Osteocyte (in vitro differentiated cells): ENCODE data around the gene IFT43. TPM values are rescaled to one million over a fixed set of nuclear protein-coding genes. Genes with fewer than 3 reads are reported as not detected.

Experiments
- DNase-seq: peaks from one replicate; pipeline ENCODE4 v3.0.0; 2021; ENCODE audit warnings: mixed read lengths; ENCODE audit not compliant: unreplicated experiment; ENCODE audit errors: extremely low spot score
- H3K27ac Mint-ChIP-seq: one replicate; pipeline ENCODE4 v1.8.0; 2021; ENCODE audit warnings: mild to moderate bottlenecking, mixed read lengths; ENCODE audit not compliant: unreplicated experiment
- H3K27me3 Mint-ChIP-seq: one replicate; pipeline ENCODE4 v1.8.0; 2021; ENCODE audit warnings: mixed read lengths; ENCODE audit not compliant: unreplicated experiment
- H3K36me3 Mint-ChIP-seq: one replicate; pipeline ENCODE4 v1.8.0; 2021; ENCODE audit warnings: mixed read lengths; ENCODE audit not compliant: unreplicated experiment
- H3K4me1 Mint-ChIP-seq: one replicate; pipeline ENCODE4 v1.8.0; 2021; ENCODE audit warnings: mixed read lengths; ENCODE audit not compliant: unreplicated experiment
- H3K4me3 Mint-ChIP-seq: one replicate; pipeline ENCODE4 v1.8.0; 2021; ENCODE audit warnings: mild to moderate bottlenecking, moderate library complexity, mixed read lengths; ENCODE audit not compliant: unreplicated experiment
- H3K9me3 Mint-ChIP-seq: one replicate; pipeline ENCODE4 v1.8.0; 2021; ENCODE audit warnings: mixed read lengths; ENCODE audit not compliant: unreplicated experiment
- total RNA-seq: library from RNA; stranded (reverse); gene quantifications from 2 replicates; pipeline ENCODE4 v1.2.1, GENCODE V29; 2021
- TF ChIP-seq, protein P1 (sequence below): fragments of 200-600 bp; sonication (generic); IDR thresholded peaks from 2 replicates; pipeline ENCODE4 v1.5.0; 2021; ENCODE audit warnings: antibody characterized with exemption, mild to moderate bottlenecking, moderate library complexity

IFT43 gene
- total RNA-seq, 1 donor from 2014 or later: 29.0 TPM

DNA sequence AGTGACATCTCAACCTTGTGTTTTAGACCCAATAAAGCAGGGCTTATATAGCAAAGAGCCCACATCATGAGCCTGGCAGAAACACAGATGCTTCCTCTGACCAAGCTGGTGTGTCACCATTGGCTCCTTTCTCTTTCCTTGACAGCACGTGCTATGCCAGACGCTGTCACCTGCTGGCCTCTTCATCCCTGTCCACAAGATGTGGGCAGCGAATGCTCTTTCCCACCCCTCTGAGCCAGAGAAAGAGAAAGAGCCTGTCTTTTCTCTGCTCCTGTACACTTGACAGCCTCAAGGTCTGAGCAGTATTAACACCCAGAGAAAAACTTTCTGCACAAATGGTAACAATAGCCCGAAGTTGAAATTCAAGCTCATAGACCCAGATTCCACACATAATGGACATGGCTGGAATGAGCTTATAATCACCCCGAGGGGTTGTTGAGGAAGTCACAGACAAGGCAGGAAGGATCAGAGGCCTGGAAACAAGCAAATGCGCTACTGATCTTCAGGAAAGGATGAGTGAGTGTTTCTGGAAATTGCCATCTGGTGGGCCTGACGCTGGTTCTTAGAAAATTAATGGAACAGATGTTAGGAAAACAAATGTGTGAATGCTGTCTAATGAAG lies 12.7 kb upstream of the IFT43 start:
- no peak for DNase-seq
- peaks cover 43% of the 10 kb centered on the region for H3K36me3 Mint-ChIP-seq
- H3K4me3 Mint-ChIP-seq: no peak overlapping the region
- H3K4me1 Mint-ChIP-seq: peaks cover 66% of the 10 kb centered on the region
- H3K27me3 Mint-ChIP-seq: no peaks in the 10 kb centered on the region
- TF ChIP-seq, protein P1, sequence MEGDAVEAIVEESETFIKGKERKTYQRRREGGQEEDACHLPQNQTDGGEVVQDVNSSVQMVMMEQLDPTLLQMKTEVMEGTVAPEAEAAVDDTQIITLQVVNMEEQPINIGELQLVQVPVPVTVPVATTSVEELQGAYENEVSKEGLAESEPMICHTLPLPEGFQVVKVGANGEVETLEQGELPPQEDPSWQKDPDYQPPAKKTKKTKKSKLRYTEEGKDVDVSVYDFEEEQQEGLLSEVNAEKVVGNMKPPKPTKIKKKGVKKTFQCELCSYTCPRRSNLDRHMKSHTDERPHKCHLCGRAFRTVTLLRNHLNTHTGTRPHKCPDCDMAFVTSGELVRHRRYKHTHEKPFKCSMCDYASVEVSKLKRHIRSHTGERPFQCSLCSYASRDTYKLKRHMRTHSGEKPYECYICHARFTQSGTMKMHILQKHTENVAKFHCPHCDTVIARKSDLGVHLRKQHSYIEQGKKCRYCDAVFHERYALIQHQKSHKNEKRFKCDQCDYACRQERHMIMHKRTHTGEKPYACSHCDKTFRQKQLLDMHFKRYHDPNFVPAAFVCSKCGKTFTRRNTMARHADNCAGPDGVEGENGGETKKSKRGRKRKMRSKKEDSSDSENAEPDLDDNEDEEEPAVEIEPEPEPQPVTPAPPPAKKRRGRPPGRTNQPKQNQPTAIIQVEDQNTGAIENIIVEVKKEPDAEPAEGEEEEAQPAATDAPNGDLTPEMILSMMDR: no peak
- no peaks in the 10 kb centered on the region for H3K9me3 Mint-ChIP-seq
- H3K27ac Mint-ChIP-seq: peak overlapping the region; percentile 70

DNA sequence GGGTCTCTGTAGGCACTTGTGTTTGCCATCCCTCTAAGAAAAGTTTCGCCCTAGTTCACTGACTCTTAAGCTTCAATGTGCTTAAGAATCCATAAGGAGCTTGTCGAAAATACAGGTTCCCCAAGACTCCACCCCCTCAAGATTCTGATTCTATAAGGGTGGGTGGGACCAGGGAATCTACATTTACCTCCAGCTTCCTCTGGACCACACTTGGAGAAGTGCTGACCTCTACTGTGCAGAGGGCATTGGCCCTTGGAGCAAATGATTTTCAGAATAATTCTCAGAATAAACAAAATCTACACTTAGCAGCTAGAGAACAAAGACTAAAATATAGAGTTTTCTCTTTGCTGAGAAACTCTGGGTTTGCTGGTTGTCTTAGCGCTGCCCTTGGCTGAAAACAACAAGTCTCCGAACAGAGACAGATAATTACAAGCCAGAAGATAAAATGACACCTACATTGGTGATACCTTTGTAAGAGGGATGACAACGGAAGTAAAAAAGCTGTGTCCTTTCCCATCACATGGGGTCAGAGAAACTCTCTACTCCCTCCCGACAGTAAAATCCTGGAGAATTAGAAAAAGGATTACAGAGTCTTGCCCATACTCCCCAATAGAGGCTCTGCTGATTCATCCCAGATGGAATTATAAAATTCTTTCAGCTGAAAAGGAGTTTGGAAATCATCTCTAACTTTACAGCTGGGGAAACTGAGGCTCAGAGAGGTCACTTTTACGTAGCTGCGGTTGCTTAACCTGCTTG lies 8.6 kb upstream of the IFT43 start:
- H3K4me1 Mint-ChIP-seq: peaks cover 77% of the 10 kb centered on the region

DNA sequence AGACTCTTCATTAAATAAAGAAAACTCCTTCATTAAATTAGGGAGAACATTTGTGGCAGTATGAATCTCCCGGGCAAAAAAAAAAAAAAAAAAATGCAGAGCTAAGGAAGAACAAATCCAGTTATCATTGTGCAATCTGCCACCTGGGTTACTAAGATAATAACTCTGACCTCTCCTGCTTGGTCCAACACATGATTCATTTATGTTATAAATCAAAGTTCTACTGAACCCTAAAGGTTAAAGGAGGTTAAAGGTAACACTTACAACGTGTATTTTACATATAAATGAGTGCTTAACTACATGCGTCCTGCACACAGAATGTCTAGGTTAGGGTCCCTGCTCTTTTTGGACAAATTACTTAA lies 8.0 kb upstream of the IFT43 start:
- peaks cover 12% of the 10 kb centered on the region for H3K36me3 Mint-ChIP-seq
- DNase-seq: no peak
- no peak overlapping the region for H3K27ac Mint-ChIP-seq
- TF ChIP-seq, protein P1: no peak
- H3K9me3 Mint-ChIP-seq: no peaks in the 10 kb centered on the region
- no peaks in the 10 kb centered on the region for H3K27me3 Mint-ChIP-seq
- H3K4me3 Mint-ChIP-seq: peak overlapping the region; percentile 83
- H3K4me1 Mint-ChIP-seq: peaks cover 71% of the 10 kb centered on the region

More for the DNA sequence above, 8.6 kb upstream of the IFT43 start:
- TF ChIP-seq, protein P1: no peak
- Mint-ChIP-seq H3K36me3 (peaks cover 17% of the 10 kb centered on the region), H3K27ac (peak overlapping the region; percentile 16), H3K9me3 (no peaks in the 10 kb centered on the region), H3K4me3 (peak overlapping the region; percentile 56), H3K27me3 (no peaks in the 10 kb centered on the region)
- DNase-seq: no peak

DNA sequence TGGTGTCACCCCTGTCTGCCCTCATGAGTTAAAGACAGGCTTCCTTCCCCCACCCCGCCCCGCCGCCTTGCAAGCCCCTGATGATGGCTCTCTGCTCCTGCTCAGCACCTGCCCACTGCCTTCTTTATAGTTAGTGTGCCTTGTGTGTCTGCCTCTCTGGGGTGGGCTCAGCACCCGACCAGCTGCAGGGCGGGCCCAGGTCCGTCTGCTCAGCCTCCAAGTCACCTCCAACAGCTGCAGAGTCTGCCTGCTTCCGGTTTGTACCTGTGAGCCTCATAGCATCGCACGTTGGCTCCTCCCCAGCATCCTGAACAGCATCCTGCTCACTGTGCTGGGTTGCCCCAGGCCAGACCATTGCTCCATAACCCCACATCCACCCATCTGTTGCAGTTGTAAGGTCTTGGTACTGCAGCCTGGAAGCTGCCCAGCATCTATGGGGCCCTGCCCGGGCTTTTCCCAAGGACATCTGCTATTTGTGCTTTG lies 7.3 kb upstream of the IFT43 start:
- peaks cover 12% of the 10 kb centered on the region for H3K36me3 Mint-ChIP-seq
- no peaks in the 10 kb centered on the region for H3K27me3 Mint-ChIP-seq
- H3K9me3 Mint-ChIP-seq: no peaks in the 10 kb centered on the region
- H3K4me3 Mint-ChIP-seq: peak overlapping the region; percentile 83
- peaks cover 67% of the 10 kb centered on the region for H3K4me1 Mint-ChIP-seq
- no peak for DNase-seq
- H3K27ac Mint-ChIP-seq: peak overlapping the region; percentile 96
- TF ChIP-seq, protein P1: no peak

DNA sequence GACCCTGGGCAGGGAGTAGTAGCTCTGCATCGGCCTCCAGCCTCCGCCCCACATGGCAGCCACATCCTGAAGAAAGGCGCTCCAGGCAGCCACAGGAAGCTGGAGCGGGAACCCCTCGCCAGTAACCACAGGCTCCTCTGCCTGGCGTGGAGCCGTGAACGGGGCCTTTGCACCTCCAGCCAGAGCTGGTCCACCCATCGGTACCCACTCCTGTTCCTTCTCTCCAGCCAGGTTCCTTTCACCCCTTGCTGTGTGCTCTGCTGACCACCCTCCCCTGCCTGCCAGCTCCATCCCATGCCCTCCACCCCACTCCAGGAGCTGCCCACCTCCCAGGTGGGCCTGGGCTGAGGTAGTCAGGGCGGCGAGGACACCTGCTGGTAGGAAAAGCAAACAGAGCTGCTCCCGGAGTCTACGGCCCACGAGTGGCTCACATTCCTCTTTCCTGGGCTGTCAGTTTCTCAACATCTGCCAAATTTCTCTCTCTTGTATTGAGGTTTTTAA lies 6.4 kb upstream of the IFT43 start:
- no peaks in the 10 kb centered on the region for H3K9me3 Mint-ChIP-seq
- TF ChIP-seq, protein P1: peak; percentile 86
- no peak for DNase-seq
- H3K27ac Mint-ChIP-seq: peak overlapping the region; percentile 96
- peaks cover 10% of the 10 kb centered on the region for H3K36me3 Mint-ChIP-seq
- H3K4me1 Mint-ChIP-seq: peaks cover 65% of the 10 kb centered on the region
- H3K4me3 Mint-ChIP-seq: peak overlapping the region; percentile 83
- H3K27me3 Mint-ChIP-seq: no peaks in the 10 kb centered on the region
